HT-29 (cell line): Measurements from ENCODE around the gene RGS4. TPM values are rescaled to one million over a fixed set of nuclear protein-coding genes. Genes with fewer than 3 reads are reported as not detected.

Source experiments
- DNase-seq: peaks from one replicate; pipeline ENCODE4 v3.0.0-alpha.2; 2015; ENCODE audit warnings: low spot score
- total RNA-seq: library from RNA; depleted of rRNA; stranded (reverse); fragments of >200 nt; shearing (Covaris generic); gene quantifications from 2 replicates; pipeline ENCODE4 v1.2.3, GENCODE V29; 2014; rRNA removed

RGS4 gene
- not detected in 2 replicates for total RNA-seq

DNA sequence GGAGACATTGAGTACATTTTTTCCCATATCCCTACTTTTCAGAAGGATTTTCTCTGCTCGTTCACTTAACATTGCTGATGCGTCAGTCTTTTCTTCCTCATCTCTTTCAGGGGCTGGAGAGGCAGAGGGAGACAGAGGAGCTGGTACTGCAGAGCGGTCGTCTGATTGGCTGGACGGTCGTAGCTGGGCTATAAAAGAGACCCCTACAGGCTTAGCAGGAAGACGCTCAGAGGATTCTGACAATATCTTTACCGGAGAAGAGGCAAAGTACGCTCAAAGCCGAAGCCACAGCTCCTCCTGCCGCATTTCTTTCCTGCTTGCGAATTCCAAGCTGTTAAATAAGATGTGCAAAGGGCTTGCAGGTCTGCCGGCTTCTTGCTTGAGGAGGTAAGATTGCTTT, at the start of gene RGS4:
RGS4 (plus strand) TSS at position 220 of the 400 bp plus-strand sequence; CDS start at position 344, 124 bp downstream.
- peak; percentile 17 for DNase-seq

DNA sequence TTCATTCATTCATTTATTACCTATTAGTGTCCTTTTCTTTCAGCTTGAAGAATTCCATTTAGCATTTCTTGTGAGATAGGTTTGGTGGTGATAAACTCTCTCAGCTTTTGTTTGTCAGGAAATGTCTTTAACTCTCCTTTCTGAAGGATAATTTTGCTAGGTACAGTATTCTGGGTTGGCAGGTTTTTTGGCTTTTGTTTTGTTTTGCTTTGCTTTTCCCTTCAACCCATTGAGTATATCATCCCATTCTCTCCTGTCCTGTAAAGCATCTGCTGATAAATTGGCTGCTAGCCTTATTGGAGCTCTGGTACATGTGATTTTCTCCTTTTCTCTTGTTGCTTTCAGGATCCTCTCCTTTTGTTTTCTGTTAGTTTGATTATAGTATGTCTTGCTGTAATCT, 47.0 kb upstream of the RGS4 start:
- no peak for DNase-seq

DNA sequence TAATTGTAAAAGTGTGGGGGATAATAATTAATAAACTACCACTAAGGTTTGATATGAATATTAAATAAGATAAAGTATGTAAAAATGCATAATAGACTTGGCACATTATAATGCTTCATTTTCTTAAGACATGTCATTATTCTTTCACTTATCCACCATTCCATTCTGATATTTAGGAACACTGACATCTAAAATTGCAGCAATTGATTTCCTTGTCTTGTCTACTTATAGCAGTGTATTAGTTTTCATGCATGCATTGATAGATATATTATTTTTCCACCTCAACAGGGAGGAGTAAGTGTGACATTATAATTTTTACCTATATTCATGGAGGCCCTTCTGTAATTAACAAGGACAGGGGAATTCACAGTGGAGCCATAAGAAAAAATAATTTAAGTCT, 41.6 kb upstream of the RGS4 start:
- DNase-seq: no peak

DNA sequence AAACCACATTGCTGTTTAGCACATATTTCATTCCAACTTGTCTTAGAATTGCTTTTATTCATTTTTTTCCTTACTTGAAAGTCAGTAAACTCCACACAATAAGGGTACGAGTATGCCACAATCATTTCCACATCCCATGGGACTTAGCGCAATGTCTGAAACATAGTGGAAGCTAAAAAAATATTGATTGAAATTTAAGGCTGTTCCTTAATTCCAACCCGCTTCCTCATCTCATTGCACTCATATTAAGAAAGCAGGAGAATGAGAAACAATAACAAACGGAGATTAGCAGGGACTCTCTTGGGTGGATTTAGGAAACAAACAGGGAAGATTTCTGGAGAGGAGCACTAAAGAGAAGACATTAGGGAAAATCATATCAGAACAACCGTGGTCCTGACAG, 39.3 kb upstream of the RGS4 start:
- no peak for DNase-seq

DNA sequence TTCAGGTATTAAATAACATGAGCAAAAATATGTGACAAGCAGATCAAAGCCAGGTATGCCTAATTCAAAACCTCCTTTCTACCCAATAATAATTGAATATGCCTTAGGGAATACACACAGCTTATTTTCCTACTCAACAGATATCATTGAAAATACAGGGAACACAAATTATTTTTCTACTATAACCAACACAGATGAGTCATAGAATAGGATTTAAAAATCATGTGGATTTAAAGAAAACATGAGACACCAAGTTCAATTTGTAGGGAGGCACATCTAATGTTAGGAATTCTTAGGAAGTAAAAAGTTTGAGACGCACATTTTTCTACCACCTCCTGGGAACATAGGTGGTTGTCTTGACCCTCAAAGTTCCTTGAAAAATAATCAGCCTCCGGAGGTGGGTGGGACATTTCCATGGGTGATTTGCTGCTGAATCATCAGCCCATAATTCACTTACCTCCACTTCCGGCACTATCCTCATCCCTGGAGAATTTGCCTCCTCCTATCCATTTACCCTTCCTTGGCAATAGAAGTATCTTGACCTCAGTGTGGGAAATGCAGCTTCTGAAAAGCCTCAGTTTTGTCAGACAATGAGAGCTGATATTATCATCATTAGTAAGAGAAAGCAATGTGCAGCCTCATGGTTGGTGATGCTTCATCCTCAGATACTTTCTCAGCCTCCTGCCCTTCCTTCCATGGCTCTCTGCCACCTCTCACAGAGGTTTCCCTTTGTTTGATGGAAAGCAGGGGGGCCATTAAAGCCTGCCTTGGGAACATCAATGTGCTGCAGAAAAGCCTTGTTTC, 33.5 kb upstream of the RGS4 start:
- DNase-seq: peak; percentile 34

DNA sequence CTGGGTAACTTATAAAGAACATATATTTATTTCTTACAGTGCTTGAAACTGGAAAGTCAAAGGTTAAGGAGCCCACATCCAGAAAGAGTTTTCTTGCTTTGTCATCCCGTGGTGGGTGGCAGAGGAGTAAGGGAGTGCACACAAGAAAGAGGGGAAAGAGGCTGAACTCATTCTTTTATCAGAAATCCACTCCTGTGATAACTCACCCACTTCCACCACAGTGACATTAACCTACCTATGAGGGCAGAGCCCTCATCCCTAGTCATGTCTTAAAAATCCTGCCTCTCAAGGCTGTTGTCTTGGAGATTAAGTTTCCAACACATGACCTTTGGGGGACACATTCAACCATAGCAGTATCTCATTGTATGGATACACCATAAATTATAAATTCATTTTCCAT, 32.5 kb upstream of the RGS4 start:
- DNase-seq: no peak

DNA sequence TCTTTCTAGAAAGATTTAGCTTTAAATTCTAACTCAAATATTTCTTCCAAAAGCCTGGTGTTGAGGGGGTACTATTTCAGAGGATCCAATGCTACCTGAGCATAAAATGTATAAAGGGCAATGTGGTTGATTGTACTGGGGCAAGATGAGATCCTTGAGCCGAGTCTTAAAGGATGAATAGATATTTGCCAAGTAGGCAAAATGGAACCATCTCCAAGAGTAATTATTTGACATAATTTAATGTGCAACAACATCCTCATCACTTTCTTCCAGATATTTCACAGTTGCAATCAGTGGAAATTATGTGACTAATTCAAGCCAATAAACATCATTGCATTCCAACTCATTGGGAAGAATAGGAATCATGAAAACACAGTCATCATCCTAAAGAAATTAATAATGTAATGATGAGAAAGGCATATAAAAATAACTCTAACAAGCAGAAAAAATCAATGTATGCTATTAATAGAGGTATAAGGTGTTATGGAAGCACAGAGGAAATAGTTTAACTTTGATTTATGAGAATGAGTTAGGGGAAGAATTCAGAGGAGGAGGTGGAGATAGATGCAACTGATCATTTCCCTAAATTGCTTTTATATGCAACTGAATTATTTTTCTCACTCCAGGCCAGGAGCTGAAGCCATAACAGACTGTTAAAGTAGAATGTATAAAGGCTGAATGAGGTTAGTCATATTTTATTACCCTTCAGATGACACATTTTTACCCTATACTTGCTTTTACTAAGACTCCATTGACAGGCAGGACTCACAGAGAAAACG, 30.0 kb upstream of the RGS4 start:
- no peak for DNase-seq

DNA sequence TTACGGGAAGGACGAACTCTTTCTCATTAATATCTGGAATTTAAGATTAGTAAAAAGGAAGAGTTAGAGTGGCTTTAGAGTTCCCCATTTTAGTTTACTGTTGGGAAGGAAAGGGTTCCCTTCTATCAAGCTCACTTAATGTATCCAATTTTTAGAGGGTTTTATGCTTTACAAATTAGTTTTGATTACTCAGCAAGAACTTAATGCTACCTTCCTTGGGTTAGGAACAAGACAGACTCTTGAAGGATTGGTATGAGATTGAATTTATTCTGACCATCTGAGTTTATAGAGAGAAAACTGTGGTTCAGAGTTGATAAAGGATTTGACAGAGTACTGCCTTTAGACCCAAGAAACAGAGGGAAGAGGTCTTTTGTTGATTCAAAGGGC, 29.5 kb upstream of the RGS4 start:
- no peak for DNase-seq

DNA sequence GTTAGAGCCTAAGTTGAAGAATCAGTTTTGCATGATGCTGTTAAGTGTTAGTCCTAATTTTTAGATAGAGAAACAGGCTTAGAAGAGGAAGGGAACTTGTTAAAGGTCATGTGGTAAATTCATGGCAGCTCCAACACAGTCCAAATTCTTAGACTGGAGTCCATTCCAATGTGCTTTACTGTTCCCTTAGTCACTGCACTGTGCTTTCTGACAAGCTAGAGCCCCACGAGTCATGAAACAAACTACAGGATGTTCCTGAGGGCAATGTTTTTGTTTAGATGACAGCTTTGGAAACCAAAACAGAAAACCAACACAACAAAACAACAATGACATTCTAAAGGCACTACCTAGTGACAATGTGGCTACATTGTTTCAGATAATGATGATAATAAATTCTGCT, 23.1 kb upstream of the RGS4 start:
- DNase-seq: no peak

DNA sequence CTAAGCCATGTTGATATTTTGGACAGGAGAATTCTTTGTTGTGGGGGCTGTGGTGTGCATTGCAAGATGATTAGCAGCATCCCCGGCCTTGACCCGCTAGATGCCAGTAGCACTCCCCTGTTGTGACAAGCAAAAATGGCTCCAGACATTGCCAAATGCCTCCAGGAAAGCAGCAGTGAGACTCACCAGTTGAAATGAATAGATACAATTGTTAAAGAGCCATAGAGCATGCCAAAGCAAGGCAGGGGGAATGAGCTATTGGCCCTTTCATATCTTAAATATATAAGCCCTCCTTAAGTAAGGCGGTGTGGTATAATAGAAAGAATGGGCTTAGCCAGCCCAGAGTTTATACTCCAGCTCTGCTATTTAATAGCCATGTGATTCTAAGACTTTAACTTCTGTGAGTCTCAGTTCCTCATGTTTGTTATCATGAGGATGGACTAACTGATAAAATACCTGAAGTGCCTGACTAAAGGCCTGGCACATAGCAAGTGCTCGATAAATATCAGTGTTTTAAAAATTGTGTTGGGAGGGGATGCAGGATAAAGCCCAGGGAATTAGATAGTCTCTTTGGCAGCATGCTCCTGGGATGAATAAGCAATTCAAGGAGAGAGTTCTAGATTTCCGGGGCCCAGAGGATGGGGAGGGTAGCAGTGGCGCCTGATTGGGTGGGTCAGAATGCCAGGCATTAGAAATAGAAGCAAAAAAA, 21.1 kb upstream of the RGS4 start:
- DNase-seq: no peak

DNA sequence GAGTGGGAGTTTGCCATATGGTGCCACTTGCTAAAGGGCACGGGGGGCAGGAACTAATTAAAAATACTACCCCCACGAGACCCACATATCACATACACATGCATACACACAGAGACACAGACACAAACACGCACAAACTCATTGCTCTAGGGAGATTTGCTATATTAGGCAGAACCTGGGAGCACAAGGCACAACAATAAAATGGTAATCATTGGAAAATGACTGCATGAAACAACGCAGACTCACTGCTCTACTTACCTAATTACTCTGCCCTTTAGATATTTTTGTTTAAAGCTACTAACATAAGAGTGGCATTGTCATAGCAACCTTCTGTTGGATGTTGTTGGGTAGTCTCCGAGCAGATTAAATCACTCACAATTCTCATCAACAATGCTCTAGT, 20.3 kb upstream of the RGS4 start:
- no peak for DNase-seq

DNA sequence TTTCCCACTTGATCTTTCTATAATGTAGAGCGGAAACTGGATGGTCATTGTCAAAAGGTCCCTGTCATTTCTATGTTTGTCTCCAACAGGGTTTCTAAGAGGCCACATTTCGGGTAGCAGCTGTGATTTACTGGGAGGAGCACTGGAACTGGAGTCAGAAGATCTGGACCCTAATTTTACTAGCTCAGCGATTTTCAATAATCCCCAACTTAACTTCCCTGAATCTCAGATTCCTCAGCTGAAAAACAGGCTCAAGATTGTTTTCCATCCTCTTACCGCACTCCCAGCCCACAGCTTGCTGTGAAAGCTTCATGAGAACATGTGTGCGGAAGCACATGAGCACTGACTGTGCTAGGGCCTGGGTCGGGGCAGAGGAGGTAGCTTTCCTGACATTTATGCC, 19.9 kb upstream of the RGS4 start:
- no peak for DNase-seq

DNA sequence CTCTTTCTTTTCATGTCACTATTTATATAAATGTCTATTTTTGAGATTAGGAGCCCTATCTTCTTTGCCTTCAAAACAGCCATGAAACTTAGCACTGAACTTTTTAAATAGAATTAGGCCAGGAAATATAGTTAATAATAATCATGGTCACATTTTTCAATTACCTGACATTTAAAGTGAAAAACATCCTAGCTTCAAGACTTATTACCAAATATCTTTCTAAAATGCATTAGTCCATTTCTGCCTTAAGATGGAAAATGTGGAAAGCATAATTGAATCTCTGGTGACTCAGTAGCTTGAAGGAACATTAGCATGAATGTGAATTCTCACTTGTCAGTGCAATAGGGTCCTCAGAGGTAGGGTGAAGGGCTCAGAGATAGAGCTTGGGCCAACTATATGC, 18.7 kb upstream of the RGS4 start:
- no peak for DNase-seq

DNA sequence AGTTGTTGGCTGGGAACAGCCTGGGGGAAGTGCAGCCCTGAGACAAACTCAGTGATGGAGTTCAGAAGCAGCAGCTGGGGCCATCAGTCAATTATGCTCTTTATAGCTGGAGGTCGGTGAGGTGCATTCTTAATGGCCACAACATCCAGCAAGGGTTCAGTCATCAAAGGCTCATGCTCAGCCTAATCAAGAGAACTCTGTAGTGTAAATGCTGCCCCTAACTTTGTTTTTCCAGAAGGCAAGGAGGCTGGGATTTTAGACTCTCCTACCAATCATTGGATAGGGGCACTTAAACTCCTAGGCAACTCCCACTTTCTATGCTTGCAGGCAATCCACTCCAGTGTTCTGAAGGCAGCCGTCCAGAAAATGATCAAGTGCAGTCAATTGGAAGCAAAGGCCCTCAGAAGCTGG, 15.0 kb upstream of the RGS4 start:
- DNase-seq: no peak

DNA sequence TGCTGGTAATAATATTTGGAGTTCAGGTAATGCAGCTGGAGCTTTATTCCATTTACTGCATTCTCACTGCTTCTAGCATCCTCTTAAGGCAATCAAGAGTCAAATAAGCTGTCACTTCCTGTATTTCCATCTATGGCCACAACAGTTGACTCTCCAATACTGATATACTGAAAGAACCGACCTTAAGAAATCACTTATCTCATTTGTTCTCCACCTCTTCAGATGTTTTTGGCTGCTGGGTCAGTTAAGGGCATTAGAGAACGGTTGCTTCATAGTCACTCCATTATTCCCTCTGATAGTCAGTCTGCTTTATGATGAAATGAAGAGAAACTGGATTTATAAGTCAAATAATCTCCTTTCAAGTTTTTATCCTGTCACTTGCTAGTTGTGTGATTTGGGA, 14.2 kb upstream of the RGS4 start:
- no peak for DNase-seq

DNA sequence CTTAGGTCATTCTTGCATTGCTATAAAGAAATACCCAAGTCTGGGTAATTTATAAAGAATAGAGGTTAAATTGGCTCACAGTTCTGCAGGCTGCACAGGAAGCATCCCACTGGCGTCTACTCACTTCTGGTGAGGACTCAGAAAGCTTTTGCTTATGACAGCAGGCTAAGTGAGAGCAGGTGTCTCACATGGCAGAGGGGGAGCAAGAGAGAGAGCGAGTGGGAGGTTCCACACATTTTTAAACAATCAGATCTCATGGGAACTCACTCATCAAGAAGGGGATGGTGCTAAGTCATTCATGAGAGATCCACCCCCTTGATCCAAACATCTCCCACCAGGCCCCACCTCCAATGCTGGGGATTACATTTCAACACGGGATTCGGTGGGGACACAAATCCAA, 13.6 kb upstream of the RGS4 start:
- no peak for DNase-seq

DNA sequence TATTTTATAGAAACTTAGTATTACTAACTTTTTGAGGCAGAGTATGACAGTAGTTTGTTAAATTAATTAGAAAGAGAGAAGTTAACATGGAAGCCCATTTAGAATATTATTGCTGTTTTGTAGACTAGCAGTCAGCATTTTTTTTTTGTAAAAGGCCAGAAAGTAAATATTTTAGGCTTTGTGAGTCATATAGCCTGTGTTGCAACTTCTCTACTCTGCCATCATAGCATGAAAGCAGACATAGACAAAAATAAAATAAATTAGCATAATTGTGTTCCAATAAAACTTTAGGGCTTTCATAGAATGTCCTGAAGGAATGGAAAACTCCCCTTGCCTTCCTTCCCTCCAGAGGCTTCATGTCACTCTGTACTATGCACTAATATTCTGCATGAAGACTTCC, 12.3 kb upstream of the RGS4 start:
- no peak for DNase-seq

DNA sequence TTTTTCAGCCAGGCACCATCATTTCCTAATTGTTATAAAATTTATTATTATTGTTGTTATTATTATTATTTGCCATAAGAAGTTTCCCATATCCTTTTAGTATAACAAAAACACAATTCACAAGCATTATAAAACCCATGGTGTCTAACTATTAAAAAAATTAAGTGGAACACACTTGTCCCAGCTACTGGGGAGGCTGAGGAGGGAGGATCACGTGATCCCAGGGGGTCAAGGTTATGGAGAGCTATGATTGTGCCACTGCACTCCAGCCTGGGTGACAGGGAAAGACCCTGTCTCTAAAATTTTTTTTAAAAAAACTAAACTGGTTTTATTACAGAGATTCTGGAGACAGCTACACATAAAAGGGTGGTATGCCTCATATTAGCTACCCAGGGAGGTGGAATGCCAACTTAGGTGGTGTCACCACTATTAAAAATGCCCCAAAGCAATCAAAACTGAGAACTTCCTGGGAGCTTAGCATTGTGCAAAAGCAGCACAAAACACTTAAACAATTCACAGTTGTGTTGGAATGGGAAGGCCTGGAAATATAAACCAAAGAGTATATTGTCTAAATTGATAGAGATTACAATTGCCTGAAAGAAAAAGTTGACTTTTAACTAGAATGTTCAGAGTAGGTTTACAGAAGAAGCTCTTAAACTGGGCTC, 8.7 kb upstream of the RGS4 start:
- no peak for DNase-seq

DNA sequence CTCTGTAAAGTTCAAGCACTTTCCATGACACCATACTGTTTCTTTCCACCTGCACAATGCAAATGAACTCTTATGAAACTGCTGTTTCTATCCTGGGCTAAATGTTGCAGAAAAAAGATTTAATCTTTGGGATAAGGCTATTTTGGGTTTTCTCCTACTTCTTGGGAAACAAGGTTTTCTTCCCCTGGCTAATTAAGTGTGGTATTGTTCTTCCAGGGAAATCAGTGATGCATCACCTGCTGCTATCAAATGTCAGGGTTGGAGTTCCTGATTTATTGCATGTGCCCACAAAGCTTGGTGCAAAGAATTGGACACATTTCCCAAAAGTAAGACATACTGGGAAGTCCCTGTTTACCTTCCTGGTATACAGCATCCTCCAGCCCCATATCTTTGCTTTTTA, 6.0 kb upstream of the RGS4 start:
- no peak for DNase-seq

DNA sequence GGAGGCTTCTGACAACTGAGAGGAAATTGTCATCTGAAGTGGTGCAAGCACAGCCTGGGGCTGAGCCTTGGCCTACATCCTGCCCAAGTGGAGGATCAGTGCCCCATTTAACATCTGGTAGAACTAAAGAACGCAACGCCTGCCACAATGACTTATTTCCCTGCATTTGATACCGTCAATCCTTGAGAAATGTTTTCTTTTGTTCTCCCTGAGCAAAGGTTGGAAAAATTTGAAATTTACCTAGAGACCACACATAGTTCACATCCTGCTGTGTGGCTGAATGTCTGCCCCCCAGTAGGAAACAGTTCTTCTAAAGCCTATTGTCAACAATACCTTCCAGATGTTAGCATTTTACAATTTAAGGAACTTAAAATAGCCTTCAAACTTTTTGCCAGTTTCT, 5.6 kb upstream of the RGS4 start:
- DNase-seq: no peak

DNA sequence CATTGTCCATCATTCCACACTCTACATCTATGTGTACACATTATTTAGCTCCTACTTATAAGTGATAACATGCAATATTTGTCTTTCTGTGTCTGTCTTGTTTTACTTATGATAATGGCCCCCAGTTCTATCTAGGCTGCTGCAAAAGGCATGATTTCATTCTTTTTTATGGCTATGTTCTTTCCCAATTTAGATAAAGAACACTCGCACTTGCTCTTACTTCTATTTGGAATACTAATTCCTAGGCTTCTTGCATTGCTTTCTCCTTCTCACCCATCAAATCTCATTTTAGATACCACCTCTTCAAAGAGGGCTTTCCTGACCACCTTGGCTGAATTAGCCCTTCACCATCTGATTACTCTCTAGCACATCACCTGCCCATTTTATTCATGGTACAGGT, 3.0 kb upstream of the RGS4 start:
- DNase-seq: no peak

DNA sequence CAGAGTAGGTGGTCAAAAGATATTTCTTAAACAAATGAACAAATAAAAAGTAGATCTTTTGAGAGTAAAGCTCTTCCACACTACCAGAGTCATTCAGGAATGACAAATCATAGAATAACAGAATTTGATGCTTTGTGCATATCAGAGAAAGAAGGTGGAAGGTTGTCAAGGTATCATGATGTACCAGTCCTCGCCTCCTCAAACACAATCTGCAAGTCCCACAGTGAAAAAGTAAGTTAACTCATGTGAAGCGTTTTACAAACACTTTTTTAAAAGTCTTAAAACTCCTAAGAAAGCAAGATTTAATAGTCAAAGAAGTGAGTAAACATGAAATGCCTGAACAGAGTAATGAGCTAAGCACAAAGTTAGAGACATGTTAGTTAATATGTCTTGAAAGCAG, 2.5 kb upstream of the RGS4 start:
- DNase-seq: no peak
